HCT116 (cell line): ENCODE results near the gene TEAD2. TPM values are rescaled to one million over a fixed set of nuclear protein-coding genes. Genes with fewer than 3 reads are reported as not detected.

Experiments used
- ATAC-seq: fragments of 200-7000 bp; cut with Tn5 transposase; 2 replicates; pipeline ENCODE4 v1.9.1; 2020; ENCODE audit warnings: mild to moderate bottlenecking, moderate library complexity
- BruUV-seq: library from RNA; stranded (reverse); fragments of 400-500 nt; replicated peaks from 2 replicates; lab custom pipeline; 2021; lab: Mats Ljungman, UMichigan
- CTCF ChIA-PET: fragments of 300-600 bp; sonication (Branson Sonifier 250); formaldehyde crosslinking; loops from one replicate; lab custom pipeline; 2021; ENCODE audit warnings: antibody characterized with exemption; lab: Charles Lee
- POLR2A ChIA-PET: fragments of 300-600, 350-600 bp; sonication (Branson Sonifier 250); formaldehyde crosslinking; loops from one replicate; lab custom pipeline; 2021; ENCODE audit warnings: antibody characterized with exemption; lab: Charles Lee
- RAD21 ChIA-PET, 2 experiments: fragments of 300-600 bp; sonication (Branson Sonifier 250); formaldehyde crosslinking; loops; one replicate each; lab custom pipeline; 2023; ENCODE audit warnings: low total read pairs in 2 of 2; ENCODE audit not compliant: uncharacterized antibody in 2 of 2, unreplicated experiment in 2 of 2, low non-redundant PET in 1 of 2; lab: Charles Lee
- DNase-seq: peaks from one replicate; pipeline ENCODE4 v3.0.0-alpha.2; 2010; ENCODE audit warnings: low read depth, low spot score
- H2AFZ ChIP-seq: fragments of 200-600 bp; shearing (Covaris generic), sonication (generic); 2 replicates; pipeline ENCODE4 v1.6.1; 2017; ENCODE audit warnings: low read depth, mixed run types, mixed read lengths, antibody characterized with exemption, low read length; ENCODE audit not compliant: poor library complexity, severe bottlenecking
- H3K27ac ChIP-seq: 2 replicates; pipeline ENCODE4 v1.5.1; 2012; ENCODE audit warnings: low read depth, low read length
- H3K27me3 ChIP-seq: fragments of 200-600 bp; sonication (generic); 2 replicates; pipeline ENCODE4 v1.6.1; 2016; ENCODE audit warnings: mixed run types, low read length, mixed read lengths; ENCODE audit not compliant: insufficient read depth
- H3K36me3 ChIP-seq, 2 experiments: fragments of 200-500 bp in 1 of 2; fragments of 200-600 bp in 1 of 2; sonication (Bioruptor generic) in 1 of 2; sonication (generic) in 1 of 2; 2 replicates each; pipeline versions ENCODE4 v1.5.1 to v1.6.1; 2014 to 2016; ENCODE audit warnings: low read length in 2 of 2, inconsistent platforms in 1 of 2, mixed read lengths in 1 of 2, mixed run types in 1 of 2; ENCODE audit not compliant: insufficient read depth in 2 of 2, control insufficient read depth in 1 of 2
- H3K4me1 ChIP-seq, 2 experiments: fragments of 200-600 bp in 1 of 2; sonication (generic) in 1 of 2; 2 replicates each; pipeline versions ENCODE4 v1.5.1 to v1.6.1; 2012 to 2017; ENCODE audit warnings: low read length in 2 of 2, inconsistent platforms in 1 of 2, mild to moderate bottlenecking in 1 of 2, mixed read lengths in 1 of 2, mixed run types in 1 of 2, moderate library complexity in 1 of 2; ENCODE audit not compliant: insufficient read depth in 2 of 2, control insufficient read depth in 1 of 2
- H3K4me2 ChIP-seq: fragments of 200-600 bp; sonication (generic); 2 replicates; pipeline ENCODE4 v1.6.1; 2017; ENCODE audit warnings: mixed run types, low read length, mixed read lengths
- H3K4me3 ChIP-seq, 2 experiments: fragments of 200-600 bp in 1 of 2; sonication (generic) in 1 of 2; replicated peaks in 1 of 2; 2 replicates each; pipeline ENCODE4 v1.5.1; 2011 to 2016; ENCODE audit warnings: low read length in 2 of 2, control low read depth in 1 of 2, low read depth in 1 of 2, mild to moderate bottlenecking in 1 of 2, mixed read lengths in 1 of 2, mixed run types in 1 of 2
- H3K79me2 ChIP-seq: fragments of 200-600 bp; sonication (generic); 2 replicates; pipeline ENCODE4 v1.6.1; 2017; ENCODE audit warnings: mild to moderate bottlenecking, mixed run types, low read length, moderate library complexity, mixed read lengths; ENCODE audit not compliant: insufficient read depth
- H3K9ac ChIP-seq: fragments of 200-600 bp; sonication (generic); 2 replicates; pipeline ENCODE4 v1.6.1; 2016; ENCODE audit warnings: low read length, mixed read lengths
- H3K9me2 ChIP-seq: fragments of 200-600 bp; sonication (generic), shearing (Covaris generic); 2 replicates; pipeline ENCODE4 v1.6.1; 2017; ENCODE audit warnings: mixed run types, mild to moderate bottlenecking, moderate library complexity; ENCODE audit not compliant: insufficient read depth
- H3K9me3 ChIP-seq, 2 experiments: fragments of 200-500 bp in 1 of 2; fragments of 200-600 bp in 1 of 2; sonication (Bioruptor generic) in 1 of 2; sonication (generic) in 1 of 2; 2 replicates each; pipeline ENCODE4 v1.6.1; 2014 to 2017; ENCODE audit warnings: low read length in 2 of 2, mixed read lengths in 2 of 2, inconsistent platforms in 1 of 2, low read depth in 1 of 2, mild to moderate bottlenecking in 1 of 2, mixed run types in 1 of 2, moderate library complexity in 1 of 2; ENCODE audit not compliant: control insufficient read depth in 1 of 2, insufficient read depth in 1 of 2
- H4K20me1 ChIP-seq: fragments of 200-600 bp; sonication (generic), shearing (Covaris generic); 2 replicates; pipeline ENCODE4 v1.6.1; 2017; ENCODE audit warnings: mixed run types, mild to moderate bottlenecking, moderate library complexity; ENCODE audit not compliant: insufficient read depth
- ATF3 ChIP-seq: IDR thresholded peaks from 2 replicates; pipeline ENCODE4 v1.6.1; 2012
- CBX3 ChIP-seq: IDR thresholded peaks from 2 replicates; pipeline ENCODE4 v1.6.1; 2012; ENCODE audit warnings: low read depth
- CTCF ChIP-seq, 3 experiments: fragments of 200-600 bp in 1 of 3; sonication (generic) in 1 of 3; IDR thresholded peaks in 2 of 3; conservative IDR thresholded peaks in 1 of 3; 2 replicates each; pipeline ENCODE4 v1.5.1; 2012 to 2017; ENCODE audit warnings: low read depth in 2 of 3, low read length in 2 of 3, antibody characterized with exemption in 1 of 3, borderline replicate concordance in 1 of 3, control low read depth in 1 of 3, mild to moderate bottlenecking in 1 of 3, mixed read lengths in 1 of 3, mixed run types in 1 of 3, moderate library complexity in 1 of 3; ENCODE audit not compliant: insufficient read depth in 1 of 3
- EGR1 ChIP-seq: IDR thresholded peaks from 2 replicates; pipeline ENCODE4 v1.6.1; 2012; ENCODE audit warnings: low read depth
- ELF1 ChIP-seq: IDR thresholded peaks from 2 replicates; pipeline ENCODE4 v1.6.1; 2012; ENCODE audit warnings: low read depth, borderline replicate concordance
- EZH2 ChIP-seq: fragments of 200-600 bp; sonication (generic); IDR thresholded peaks from 2 replicates; pipeline ENCODE4 v1.6.1; 2017; ENCODE audit warnings: antibody characterized with exemption, mixed run types
- EZH2phosphoT487 ChIP-seq: fragments of 200-600 bp; IDR thresholded peaks from 2 replicates; pipeline ENCODE4 v1.6.1; 2018; ENCODE audit warnings: antibody characterized with exemption, borderline replicate concordance
- FOSL1 ChIP-seq: IDR thresholded peaks from 2 replicates; pipeline ENCODE4 v1.6.1; 2012; ENCODE audit warnings: low read depth
- JUND ChIP-seq: IDR thresholded peaks from 2 replicates; pipeline ENCODE4 v1.6.1; 2012
- POLR2A ChIP-seq: IDR thresholded peaks from 2 replicates; pipeline ENCODE4 v1.7.0; 2011; ENCODE audit warnings: borderline replicate concordance; ENCODE audit not compliant: insufficient read depth, insufficient read length; ENCODE audit errors: extremely low read depth
- POLR2AphosphoS5 ChIP-seq: IDR thresholded peaks from 2 replicates; pipeline ENCODE4 v1.6.1; 2011; ENCODE audit warnings: mild to moderate bottlenecking, low read depth, low read length, moderate library complexity
- RAD21 ChIP-seq: IDR thresholded peaks from 2 replicates; pipeline ENCODE4 v1.6.1; 2012; ENCODE audit warnings: low read depth, mild to moderate bottlenecking
- REST ChIP-seq: IDR thresholded peaks from 2 replicates; pipeline ENCODE4 v1.6.1; 2012; ENCODE audit warnings: low read depth
- SP1 ChIP-seq: IDR thresholded peaks from 2 replicates; pipeline ENCODE4 v1.6.1; 2012; ENCODE audit warnings: low read depth
- SRF ChIP-seq: IDR thresholded peaks from 2 replicates; pipeline ENCODE4 v1.6.1; 2012; ENCODE audit warnings: low read depth
- TCF7L2 ChIP-seq: IDR thresholded peaks from 2 replicates; pipeline ENCODE4 v1.7.0; 2011; ENCODE audit warnings: borderline replicate concordance, inconsistent platforms; ENCODE audit not compliant: insufficient read depth, insufficient read length; ENCODE audit errors: extremely low read depth
- YY1 ChIP-seq: IDR thresholded peaks from 2 replicates; pipeline ENCODE4 v1.6.1; 2011; ENCODE audit warnings: low read length, low read depth, moderate library complexity, mild to moderate bottlenecking; ENCODE audit not compliant: insufficient replicate concordance; ENCODE audit errors: extremely low read depth
- ZFX ChIP-seq: fragments of 450-650 bp; IDR thresholded peaks from 2 replicates; pipeline ENCODE4 v1.6.1; 2017
- ZNF274 ChIP-seq: fragments of 200-500 bp; sonication (Bioruptor generic); IDR thresholded peaks from 2 replicates; pipeline ENCODE4 v1.6.1; 2014; ENCODE audit warnings: mild to moderate bottlenecking, low read depth, low read length, inconsistent platforms
- intact Hi-C: fragments of 100-400 bp; cut with micrococcal nuclease; formaldehyde crosslinking; loops from 2 replicates; pipeline ENCODE4 v1.10.0; 2022
- total RNA-seq: library from RNA; stranded (reverse); gene quantifications from one replicate; pipeline ENCODE4 v1.2.1, GENCODE V29; 2021; ENCODE audit not compliant: unreplicated experiment

Gene TEAD2
- total RNA-seq, 1 experiment from 2014 or later: 31.9 TPM

- POLR2A ChIA-PET: interaction anchor here (1.0 to 1.1 kb wide), 2 partner anchors 17 to 44 kb away, joined by 3 to 5 read pairs; partner anchors contain the start of gene ALDH16A1
- CTCF ChIA-PET: interaction anchor here (2.0 kb wide), 1 partner anchor 18 kb away, joined by 5 read pairs; no protein-coding TSS in a partner anchor
These were observed 47.3 kb upstream of the TEAD2 start for GRCh38 chr19:49409441-49410029.

More at GRCh38 chr19:49409441-49410029, 47.3 kb upstream of the TEAD2 start:
- no peaks in the 10 kb centered on the region for H4K20me1 ChIP-seq
- RAD21 ChIA-PET: no interaction called here
- TF ChIP-seq SP1 (no peak), POLR2AphosphoS5 (no peak), ZNF274 (no peak), TCF7L2 (no peak), CBX3 (no peak), SRF (no peak), ZFX (no peak), FOSL1 (no peak), YY1 (no peak), EZH2 (no peak), JUND (no peak), EGR1 (no peak), ATF3 (no peak), RAD21 (no peak), REST (no peak), CTCF (IDR thresholded peaks at IDR 0.05 in 2 of 3, conservative IDR thresholded peaks at IDR 0.05 in 1 of 3; ENCODE audit: borderline replicate concordance in 1 of 3, insufficient read depth in 1 of 3, low read depth in 2 of 3, low read length in 2 of 3) (no peak), EZH2phosphoT487 (no peak), POLR2A (no peak), ELF1 (no peak)
- no peak overlapping the region for H3K9ac ChIP-seq
- no peaks in the 10 kb centered on the region for H3K9me3 ChIP-seq
- no peak overlapping the region for H3K27ac ChIP-seq
- no peak overlapping the region for H2AFZ ChIP-seq
- H3K4me1 ChIP-seq: peaks cover 2 to 15% of the 10 kb centered on the region in 2 experiments; a peak in 1 of 4 replicates
- intact Hi-C loops: no loop called here
- no peak overlapping the region for H3K4me3 ChIP-seq
- H3K79me2 ChIP-seq: no peaks in the 10 kb centered on the region
- H3K9me2 ChIP-seq: no peaks in the 10 kb centered on the region
- no TSS peak for BruUV-seq
- no peaks in the 10 kb centered on the region for H3K27me3 ChIP-seq
- H3K36me3 ChIP-seq: no peaks in the 10 kb centered on the region
- 0 out of 2 replicates have a peak overlapping the region, but pooled peaks have one; percentile 12 for H3K4me2 ChIP-seq
- DNase-seq (no peak), ATAC-seq (no peak)
